HepG2 (cell line): ENCODE data around the gene CTNNBL1. TPM values are rescaled to one million over a fixed set of nuclear protein-coding genes. Genes with fewer than 3 reads are reported as not detected.

ENCODE experiments used
- MEIS1 ChIP-seq: sonication (generic); formaldehyde crosslinking; IDR thresholded peaks from 2 replicates; pipeline ENCODE4 v1.9.0; 2021; ENCODE audit warnings: mild to moderate bottlenecking, missing genetic modification reagents, moderate library complexity, borderline replicate concordance
- MIXL1 ChIP-seq: IDR thresholded peaks from 2 replicates; pipeline ENCODE4 v1.6.1; 2016
- NCOR1 ChIP-seq: fragments of 200-600 bp; sonication (generic); IDR thresholded peaks from 2 replicates; pipeline ENCODE4 v1.7.0; 2017; ENCODE audit warnings: antibody characterized with exemption, low read length, borderline replicate concordance
- PHF8 ChIP-seq: sonication (generic); formaldehyde crosslinking; IDR thresholded peaks from 2 replicates; pipeline ENCODE4 v1.5.0; 2020; ENCODE audit warnings: missing genetic modification reagents
- POGZ ChIP-seq: sonication (generic); formaldehyde crosslinking; IDR thresholded peaks from 2 replicates; pipeline ENCODE4 v1.4.0; 2020; ENCODE audit warnings: mild to moderate bottlenecking, missing genetic modification reagents
- ZNF260 ChIP-seq: sonication (generic); formaldehyde crosslinking; IDR thresholded peaks from 2 replicates; pipeline ENCODE4 v1.4.0; 2020; ENCODE audit warnings: missing genetic modification reagents, low read depth, mild to moderate bottlenecking, borderline replicate concordance
- ZNF776 ChIP-seq: sonication (generic); formaldehyde crosslinking; IDR thresholded peaks from 2 replicates; pipeline ENCODE4 v1.4.0; 2020; ENCODE audit warnings: mild to moderate bottlenecking, missing genetic modification reagents
- polyA plus RNA-seq, 8 experiments: library from polyadenylated mRNA; depleted of rRNA in 3 of 8; stranded (reverse) in 7 of 8; unstranded in 1 of 8; fragments of >200 nt; fragmentation: Illumina TruSeq in 4 of 8; extraction: Trizol in 4 of 8; gene quantifications; 2 replicates each; pipeline versions ENCODE4 v1.2.1 to v1.2.3, GENCODE V29; 2011 to 2016; ENCODE audit warnings: low read depth in 4 of 8, missing spikeins in 1 of 8, mixed read lengths in 1 of 8; ENCODE audit not compliant: insufficient read depth in 1 of 8
- total RNA-seq, 5 experiments: library from RNA; depleted of rRNA; stranded (reverse); fragments of >200 nt; fragmentation: Illumina TruSeq; extraction: Trizol; gene quantifications; 2 replicates each; pipeline ENCODE4 v1.2.3, GENCODE V29; 2016; ENCODE audit warnings: low read depth in 1 of 5
- TF ChIP-seq, protein P1 (sequence below): sonication (generic); formaldehyde crosslinking; IDR thresholded peaks from 2 replicates; pipeline ENCODE4 v1.4.0; 2020; ENCODE audit warnings: missing genetic modification reagents; ENCODE audit errors: not compliant biosample characterization
- TF ChIP-seq, protein P2 (sequence below): sonication (generic); formaldehyde crosslinking; IDR thresholded peaks from 2 replicates; pipeline ENCODE4 v1.9.0; 2021; ENCODE audit warnings: missing genetic modification reagents, borderline replicate concordance
- TF ChIP-seq, protein P3 (sequence below): sonication (generic); formaldehyde crosslinking; IDR thresholded peaks from 2 replicates; pipeline ENCODE4 v1.4.0; 2020; ENCODE audit warnings: missing genetic modification reagents
- TF ChIP-seq, protein P4 (sequence below): sonication (generic); formaldehyde crosslinking; IDR thresholded peaks from 2 replicates; pipeline ENCODE4 v1.4.0; 2020; ENCODE audit warnings: missing genetic modification reagents, borderline replicate concordance
- TF ChIP-seq, protein P5 (sequence below): sonication (generic); formaldehyde crosslinking; IDR thresholded peaks from 2 replicates; pipeline ENCODE4 v1.9.0; 2022; ENCODE audit warnings: low read depth, missing genetic modification reagents
- TF ChIP-seq, protein P6 (sequence below): sonication (generic); formaldehyde crosslinking; IDR thresholded peaks from 2 replicates; pipeline ENCODE4 v1.5.0; 2020; ENCODE audit warnings: mild to moderate bottlenecking, low read depth, missing genetic modification reagents, borderline replicate concordance
- TF ChIP-seq, protein P7 (sequence below): sonication (generic); formaldehyde crosslinking; IDR thresholded peaks from 2 replicates; pipeline ENCODE4 v1.4.0; 2020; ENCODE audit warnings: missing genetic modification reagents

Gene CTNNBL1
- total and polyA plus RNA-seq, 2 of the 13 experiments (the other 11 are each of a cell fraction or from before 2014, with no cell fraction given): 49.3 to 94.6 TPM

DNA sequence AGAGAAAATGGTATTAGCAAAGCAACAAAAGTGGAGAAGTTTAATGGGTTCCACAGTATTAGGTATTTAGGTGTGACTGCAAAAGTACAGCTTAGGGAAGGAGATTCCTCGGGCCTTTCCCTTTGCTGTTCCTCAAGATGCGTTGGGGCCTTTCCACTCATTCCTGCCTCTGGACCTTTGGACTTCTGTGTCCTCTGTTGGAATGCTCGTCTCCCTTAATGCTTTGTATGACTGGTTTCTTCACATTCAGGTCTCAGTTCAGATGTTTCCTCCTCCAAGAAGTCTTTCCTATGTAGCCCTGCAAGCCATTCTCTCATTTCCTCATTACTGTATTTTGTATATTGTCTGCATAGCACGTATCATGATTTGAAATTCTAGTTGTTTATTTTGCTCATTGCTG is 39.6 kb downstream of the CTNNBL1 start (continued):
- no peak for TF ChIP-seq PHF8
- TF ChIP-seq, protein P1, sequence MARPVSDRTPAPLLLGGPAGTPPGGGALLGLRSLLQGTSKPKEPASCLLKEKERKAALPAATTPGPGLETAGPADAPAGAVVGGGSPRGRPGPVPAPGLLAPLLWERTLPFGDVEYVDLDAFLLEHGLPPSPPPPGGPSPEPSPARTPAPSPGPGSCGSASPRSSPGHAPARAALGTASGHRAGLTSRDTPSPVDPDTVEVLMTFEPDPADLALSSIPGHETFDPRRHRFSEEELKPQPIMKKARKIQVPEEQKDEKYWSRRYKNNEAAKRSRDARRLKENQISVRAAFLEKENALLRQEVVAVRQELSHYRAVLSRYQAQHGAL (CRISPR knock-in tag): no peak
- no peak for TF ChIP-seq MEIS1 (CRISPR knock-in tag)
- TF ChIP-seq ZNF260 (CRISPR knock-in tag): no peak
- TF ChIP-seq, protein P2, sequence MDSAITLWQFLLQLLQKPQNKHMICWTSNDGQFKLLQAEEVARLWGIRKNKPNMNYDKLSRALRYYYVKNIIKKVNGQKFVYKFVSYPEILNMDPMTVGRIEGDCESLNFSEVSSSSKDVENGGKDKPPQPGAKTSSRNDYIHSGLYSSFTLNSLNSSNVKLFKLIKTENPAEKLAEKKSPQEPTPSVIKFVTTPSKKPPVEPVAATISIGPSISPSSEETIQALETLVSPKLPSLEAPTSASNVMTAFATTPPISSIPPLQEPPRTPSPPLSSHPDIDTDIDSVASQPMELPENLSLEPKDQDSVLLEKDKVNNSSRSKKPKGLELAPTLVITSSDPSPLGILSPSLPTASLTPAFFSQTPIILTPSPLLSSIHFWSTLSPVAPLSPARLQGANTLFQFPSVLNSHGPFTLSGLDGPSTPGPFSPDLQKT (CRISPR knock-in tag): no peak
- TF ChIP-seq, protein P3, sequence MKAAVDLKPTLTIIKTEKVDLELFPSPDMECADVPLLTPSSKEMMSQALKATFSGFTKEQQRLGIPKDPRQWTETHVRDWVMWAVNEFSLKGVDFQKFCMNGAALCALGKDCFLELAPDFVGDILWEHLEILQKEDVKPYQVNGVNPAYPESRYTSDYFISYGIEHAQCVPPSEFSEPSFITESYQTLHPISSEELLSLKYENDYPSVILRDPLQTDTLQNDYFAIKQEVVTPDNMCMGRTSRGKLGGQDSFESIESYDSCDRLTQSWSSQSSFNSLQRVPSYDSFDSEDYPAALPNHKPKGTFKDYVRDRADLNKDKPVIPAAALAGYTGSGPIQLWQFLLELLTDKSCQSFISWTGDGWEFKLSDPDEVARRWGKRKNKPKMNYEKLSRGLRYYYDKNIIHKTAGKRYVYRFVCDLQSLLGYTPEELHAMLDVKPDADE (CRISPR knock-in tag): no peak
- TF ChIP-seq, protein P4, sequence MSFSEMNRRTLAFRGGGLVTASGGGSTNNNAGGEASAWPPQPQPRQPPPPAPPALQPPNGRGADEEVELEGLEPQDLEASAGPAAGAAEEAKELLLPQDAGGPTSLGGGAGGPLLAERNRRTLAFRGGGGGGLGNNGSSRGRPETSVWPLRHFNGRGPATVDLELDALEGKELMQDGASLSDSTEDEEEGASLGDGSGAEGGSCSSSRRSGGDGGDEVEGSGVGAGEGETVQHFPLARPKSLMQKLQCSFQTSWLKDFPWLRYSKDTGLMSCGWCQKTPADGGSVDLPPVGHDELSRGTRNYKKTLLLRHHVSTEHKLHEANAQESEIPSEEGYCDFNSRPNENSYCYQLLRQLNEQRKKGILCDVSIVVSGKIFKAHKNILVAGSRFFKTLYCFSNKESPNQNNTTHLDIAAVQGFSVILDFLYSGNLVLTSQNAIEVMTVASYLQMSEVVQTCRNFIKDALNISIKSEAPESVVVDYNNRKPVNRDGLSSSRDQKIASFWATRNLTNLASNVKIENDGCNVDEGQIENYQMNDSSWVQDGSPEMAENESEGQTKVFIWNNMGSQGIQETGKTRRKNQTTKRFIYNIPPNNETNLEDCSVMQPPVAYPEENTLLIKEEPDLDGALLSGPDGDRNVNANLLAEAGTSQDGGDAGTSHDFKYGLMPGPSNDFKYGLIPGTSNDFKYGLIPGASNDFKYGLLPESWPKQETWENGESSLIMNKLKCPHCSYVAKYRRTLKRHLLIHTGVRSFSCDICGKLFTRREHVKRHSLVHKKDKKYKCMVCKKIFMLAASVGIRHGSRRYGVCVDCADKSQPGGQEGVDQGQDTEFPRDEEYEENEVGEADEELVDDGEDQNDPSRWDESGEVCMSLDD (CRISPR knock-in tag): no peak
- TF ChIP-seq POGZ (CRISPR knock-in tag): no peak
- TF ChIP-seq NCOR1: no peak
- TF ChIP-seq, protein P5, sequence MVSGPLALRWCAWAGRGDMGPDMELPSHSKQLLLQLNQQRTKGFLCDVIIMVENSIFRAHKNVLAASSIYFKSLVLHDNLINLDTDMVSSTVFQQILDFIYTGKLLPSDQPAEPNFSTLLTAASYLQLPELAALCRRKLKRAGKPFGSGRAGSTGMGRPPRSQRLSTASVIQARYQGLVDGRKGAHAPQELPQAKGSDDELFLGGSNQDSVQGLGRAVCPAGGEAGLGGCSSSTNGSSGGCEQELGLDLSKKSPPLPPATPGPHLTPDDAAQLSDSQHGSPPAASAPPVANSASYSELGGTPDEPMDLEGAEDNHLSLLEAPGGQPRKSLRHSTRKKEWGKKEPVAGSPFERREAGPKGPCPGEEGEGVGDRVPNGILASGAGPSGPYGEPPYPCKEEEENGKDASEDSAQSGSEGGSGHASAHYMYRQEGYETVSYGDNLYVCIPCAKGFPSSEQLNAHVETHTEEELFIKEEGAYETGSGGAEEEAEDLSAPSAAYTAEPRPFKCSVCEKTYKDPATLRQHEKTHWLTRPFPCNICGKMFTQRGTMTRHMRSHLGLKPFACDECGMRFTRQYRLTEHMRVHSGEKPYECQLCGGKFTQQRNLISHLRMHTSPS: no peak
- TF ChIP-seq, protein P6, sequence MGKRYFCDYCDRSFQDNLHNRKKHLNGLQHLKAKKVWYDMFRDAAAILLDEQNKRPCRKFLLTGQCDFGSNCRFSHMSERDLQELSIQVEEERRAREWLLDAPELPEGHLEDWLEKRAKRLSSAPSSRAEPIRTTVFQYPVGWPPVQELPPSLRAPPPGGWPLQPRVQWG (CRISPR knock-in tag): no peak
- TF ChIP-seq, protein P7, sequence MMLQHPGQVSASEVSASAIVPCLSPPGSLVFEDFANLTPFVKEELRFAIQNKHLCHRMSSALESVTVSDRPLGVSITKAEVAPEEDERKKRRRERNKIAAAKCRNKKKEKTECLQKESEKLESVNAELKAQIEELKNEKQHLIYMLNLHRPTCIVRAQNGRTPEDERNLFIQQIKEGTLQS (CRISPR knock-in tag): no peak
- TF ChIP-seq ZNF776: no peak
- no peak for TF ChIP-seq MIXL1
